ENCODE measurements around the gene CHRNA9. TPM values are rescaled to one million over a fixed set of nuclear protein-coding genes. Genes with fewer than 3 reads are reported as not detected.
A peak's percentile ranks its signal among the peaks of the same experiment; 100 is the strongest.

Gene CHRNA9
- total and polyA plus RNA-seq, 2 experiments from 2014 or later: 0.58 to 5.7 TPM

DNA sequence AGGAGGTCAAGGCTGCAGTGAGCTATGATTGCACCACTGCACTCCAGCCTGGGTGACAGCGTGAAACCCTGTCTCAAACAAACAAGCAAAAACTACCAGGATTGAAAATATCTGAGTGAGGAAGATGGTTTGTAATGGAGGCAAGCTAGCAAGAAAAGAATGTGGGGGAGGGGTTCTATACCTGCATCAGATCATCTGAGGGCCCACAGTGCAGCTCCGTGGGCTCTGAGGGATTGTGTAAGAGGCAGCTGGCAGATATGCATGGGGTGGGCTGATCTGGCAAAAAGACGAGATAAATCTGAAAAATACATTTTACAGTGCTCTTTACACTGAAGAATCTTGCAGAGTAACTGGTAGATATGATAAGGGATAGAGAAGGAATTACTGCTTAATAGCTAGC lies 28.9 kb upstream of the CHRNA9 start (continued):
- TF ChIP-seq NANOG (IDR thresholded peaks at IDR 0.05; ENCODE audit: borderline replicate concordance) (no peak), POLR2AphosphoS5 (IDR thresholded peaks at IDR 0.05; ENCODE audit: low read depth) (no peak), STAT1 (IDR thresholded peaks at IDR 0.05; ENCODE audit: unreplicated experiment) (no peak), REST (IDR thresholded peaks at IDR 0.05; ENCODE audit: unreplicated experiment) (no peak), EZH2 (IDR thresholded peaks at IDR 0.05; ENCODE audit: low read depth, unreplicated experiment) (no peak)

GRCh38 chr4:40306976-40307375 lies 28.2 kb upstream of the CHRNA9 start:
- Histone ChIP-seq H4K20me1 (replicated peaks; ENCODE audit: insufficient read depth) (no peaks in the 10 kb centered on the region), H3K4me3 (no peak overlapping the region), H3K79me2 (replicated peaks; ENCODE audit: insufficient read depth) (no peaks in the 10 kb centered on the region), H3K27ac (ENCODE audit: low read depth) (peak overlapping the region; percentile 41), H3K9me2 (ENCODE audit: insufficient read depth) (peaks cover 4% of the 10 kb centered on the region; the same call in 1 of the 2 replicates), H3K4me1 (ENCODE audit: insufficient read depth) (peaks cover 34% of the 10 kb centered on the region), H3K27me3 (ENCODE audit: insufficient read depth) (no peaks in the 10 kb centered on the region), H2AFZ (peak overlapping the region; percentile 34; the same call in 1 of the 2 replicates), H3K36me3 (ENCODE audit: insufficient read depth) (no peaks in the 10 kb centered on the region), H3K4me2 (peak overlapping the region; percentile 5; the same call in 1 of the 2 replicates), H3F3A (replicated peaks; ENCODE audit: low read depth) (peaks cover 3% of the 10 kb centered on the region; the same call in 1 of the 2 replicates)
- Mint-ChIP-seq H3K9me3 (peaks cover 12% of the 10 kb centered on the region), H3K27ac (no peak overlapping the region; the same call in 1 of the 2 replicates), H3K4me1 (peaks cover 42% of the 10 kb centered on the region), H3K4me3 (no peak overlapping the region), H3K36me3 (ENCODE audit: low read depth) (peaks cover 13% of the 10 kb centered on the region), H3K27me3 (ENCODE audit: insufficient read depth, low read depth, poor library complexity) (peaks cover 15% of the 10 kb centered on the region)
- no peak for DNase-seq (ENCODE audit: low spot score)
- ATAC-seq: no peak
- TF ChIP-seq POLR2AphosphoS5 (IDR thresholded peaks at IDR 0.05; ENCODE audit: low read depth) (no peak), ZNF114 (CRISPR knock-in tag; IDR thresholded peaks at IDR 0.05) (no peak), ZNF462 (CRISPR knock-in tag; IDR thresholded peaks at IDR 0.05) (no peak), STAT1 (IDR thresholded peaks at IDR 0.05; ENCODE audit: unreplicated experiment) (no peak), REST (IDR thresholded peaks at IDR 0.05; ENCODE audit: unreplicated experiment) (no peak)
- TF ChIP-seq, protein P1, sequence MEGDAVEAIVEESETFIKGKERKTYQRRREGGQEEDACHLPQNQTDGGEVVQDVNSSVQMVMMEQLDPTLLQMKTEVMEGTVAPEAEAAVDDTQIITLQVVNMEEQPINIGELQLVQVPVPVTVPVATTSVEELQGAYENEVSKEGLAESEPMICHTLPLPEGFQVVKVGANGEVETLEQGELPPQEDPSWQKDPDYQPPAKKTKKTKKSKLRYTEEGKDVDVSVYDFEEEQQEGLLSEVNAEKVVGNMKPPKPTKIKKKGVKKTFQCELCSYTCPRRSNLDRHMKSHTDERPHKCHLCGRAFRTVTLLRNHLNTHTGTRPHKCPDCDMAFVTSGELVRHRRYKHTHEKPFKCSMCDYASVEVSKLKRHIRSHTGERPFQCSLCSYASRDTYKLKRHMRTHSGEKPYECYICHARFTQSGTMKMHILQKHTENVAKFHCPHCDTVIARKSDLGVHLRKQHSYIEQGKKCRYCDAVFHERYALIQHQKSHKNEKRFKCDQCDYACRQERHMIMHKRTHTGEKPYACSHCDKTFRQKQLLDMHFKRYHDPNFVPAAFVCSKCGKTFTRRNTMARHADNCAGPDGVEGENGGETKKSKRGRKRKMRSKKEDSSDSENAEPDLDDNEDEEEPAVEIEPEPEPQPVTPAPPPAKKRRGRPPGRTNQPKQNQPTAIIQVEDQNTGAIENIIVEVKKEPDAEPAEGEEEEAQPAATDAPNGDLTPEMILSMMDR (conservative IDR thresholded peaks at IDR 0.05; ENCODE audit: low read depth in 2 of 2): no peak
